IMR-90 (cell line): ENCODE results near the gene PAFAH2. TPM values are rescaled to one million over a fixed set of nuclear protein-coding genes. Genes with fewer than 3 reads are reported as not detected.

ENCODE experiments used
- ATAC-seq: fragments of 200-7000 bp; cut with Tn5 transposase; 2 replicates; pipeline ENCODE4 v1.9.1; 2020; ENCODE audit warnings: low read depth, mild to moderate bottlenecking, moderate library complexity
- BruUV-seq: library from RNA; stranded (reverse); fragments of 400-500 nt; replicated peaks from 2 replicates; lab custom pipeline; 2021; lab: Mats Ljungman, UMichigan
- CTCF ChIA-PET: fragments of 300-600 bp; formaldehyde crosslinking; extraction: SDS; loops from one replicate; lab custom pipeline; 2021; ENCODE audit warnings: antibody characterized with exemption; lab: Yijun Ruan, JAX
- POLR2A ChIA-PET: fragments of 300-600 bp; sonication (Branson Sonifier 250); formaldehyde crosslinking; loops from one replicate; lab custom pipeline; 2022; ENCODE audit warnings: antibody characterized with exemption; ENCODE audit not compliant: unreplicated experiment; lab: Charles Lee
- DNase-seq: peaks from one replicate; pipeline ENCODE4 v3.0.0; 2013
- H2AFZ ChIP-seq: replicated peaks from 2 replicates; pipeline ENCODE3; 2013; ENCODE audit warnings: low read length, mild to moderate bottlenecking; ENCODE audit not compliant: poor library complexity
- H2AK5ac ChIP-seq: 2 replicates; pipeline ENCODE4 v1.6.1; 2013; ENCODE audit warnings: low read depth, low read length, inconsistent platforms
- H2AK9ac ChIP-seq: replicated peaks from 2 replicates; pipeline ENCODE3; 2013; ENCODE audit warnings: mild to moderate bottlenecking, low read depth, low read length, moderate library complexity; ENCODE audit not compliant: poor library complexity
- H2BK120ac ChIP-seq: 2 replicates; pipeline ENCODE4 v1.6.1; 2013; ENCODE audit warnings: low read depth, low read length, inconsistent platforms
- H2BK15ac ChIP-seq: 3 replicates; pipeline ENCODE4 v1.6.1; 2013; ENCODE audit warnings: low read depth, low read length, inconsistent platforms
- H2BK20ac ChIP-seq: 2 replicates; pipeline ENCODE4 v1.6.1; 2013; ENCODE audit warnings: low read depth, mild to moderate bottlenecking, inconsistent platforms, low read length, moderate library complexity
- H2BK5ac ChIP-seq: 2 replicates; pipeline ENCODE4 v1.6.1; 2013; ENCODE audit warnings: mild to moderate bottlenecking, low read depth, low read length, inconsistent platforms; ENCODE audit not compliant: poor library complexity, severe bottlenecking
- H3K14ac ChIP-seq: replicated peaks from 2 replicates; pipeline ENCODE4 v1.6.1; 2013; ENCODE audit warnings: low read depth, low read length, inconsistent platforms
- H3K18ac ChIP-seq: 2 replicates; pipeline ENCODE4 v1.6.1; 2013; ENCODE audit warnings: low read depth, low read length, control low read depth
- H3K23ac ChIP-seq: 2 replicates; pipeline ENCODE4 v1.6.1; 2013; ENCODE audit warnings: low read depth, low read length, inconsistent platforms
- H3K27ac ChIP-seq: 2 replicates; pipeline ENCODE4 v1.5.1; 2013; ENCODE audit warnings: mild to moderate bottlenecking, control low read depth, low read length; ENCODE audit not compliant: insufficient read depth
- H3K27me3 ChIP-seq: 2 replicates; pipeline ENCODE4 v1.6.1; 2013; ENCODE audit warnings: low read length; ENCODE audit not compliant: control insufficient read depth, insufficient read depth
- H3K36me3 ChIP-seq: 2 replicates; pipeline ENCODE4 v1.6.1; 2013; ENCODE audit warnings: low read length, mixed read lengths; ENCODE audit not compliant: control insufficient read depth, insufficient read depth
- H3K4ac ChIP-seq: 2 replicates; pipeline ENCODE4 v1.6.1; 2013; ENCODE audit warnings: low read depth, low read length, inconsistent platforms
- H3K4me1 ChIP-seq: 2 replicates; pipeline ENCODE4 v1.6.1; 2013; ENCODE audit warnings: low read length, mixed read lengths; ENCODE audit not compliant: control insufficient read depth, insufficient read depth
- H3K4me2 ChIP-seq: 2 replicates; pipeline ENCODE4 v1.6.1; 2013; ENCODE audit warnings: low read depth, mild to moderate bottlenecking, control low read depth, low read length, moderate library complexity
- H3K4me3 ChIP-seq: 2 replicates; pipeline ENCODE4 v1.5.1; 2013; ENCODE audit warnings: low read depth, mild to moderate bottlenecking, control low read depth, low read length, moderate library complexity; ENCODE audit not compliant: insufficient read depth
- H3K56ac ChIP-seq: 2 replicates; pipeline ENCODE4 v1.6.1; 2013; ENCODE audit warnings: low read length, inconsistent platforms; ENCODE audit not compliant: insufficient read depth; ENCODE audit errors: extremely low read depth
- H3K79me1 ChIP-seq, 2 experiments: 2 replicates each; pipeline ENCODE4 v1.6.1; 2013; ENCODE audit warnings: low read length in 2 of 2, inconsistent platforms in 1 of 2, low read depth in 1 of 2
- H3K9ac ChIP-seq: 2 replicates; pipeline ENCODE4 v1.6.1; 2013; ENCODE audit warnings: low read depth, low read length, control low read depth
- H3K9me1 ChIP-seq: 2 replicates; pipeline ENCODE4 v1.6.1; 2013; ENCODE audit warnings: low read length, inconsistent platforms; ENCODE audit not compliant: insufficient read depth
- H3K9me3 ChIP-seq: 2 replicates; pipeline ENCODE4 v1.6.1; 2013; ENCODE audit warnings: low read length; ENCODE audit not compliant: control insufficient read depth, insufficient read depth
- H4K20me1 ChIP-seq: 2 replicates; pipeline ENCODE4 v1.6.1; 2013; ENCODE audit warnings: low read length, inconsistent platforms; ENCODE audit not compliant: insufficient read depth
- H4K5ac ChIP-seq: 2 replicates; pipeline ENCODE4 v1.6.1; 2013; ENCODE audit warnings: mild to moderate bottlenecking, low read depth, low read length, control low read depth
- H4K8ac ChIP-seq, 2 experiments: 2 replicates each; pipeline ENCODE4 v1.6.1; 2013; ENCODE audit warnings: low read depth in 2 of 2, low read length in 2 of 2, control low read depth in 1 of 2, inconsistent platforms in 1 of 2
- H4K91ac ChIP-seq: 2 replicates; pipeline ENCODE4 v1.6.1; 2013; ENCODE audit warnings: low read depth, low read length, inconsistent platforms; ENCODE audit not compliant: insufficient read depth
- CHD1 ChIP-seq: IDR thresholded peaks from 2 replicates; pipeline ENCODE4 v1.6.1; 2012; ENCODE audit warnings: low read depth, low read length, improper control_type of control experiment
- MAZ ChIP-seq: IDR thresholded peaks from 2 replicates; pipeline ENCODE4 v1.6.1; 2012; ENCODE audit warnings: low read depth, mild to moderate bottlenecking, low read length, improper control_type of control experiment, moderate library complexity, borderline replicate concordance
- POLR2A ChIP-seq: IDR thresholded peaks from 2 replicates; pipeline ENCODE4 v1.6.1; 2012; ENCODE audit warnings: mild to moderate bottlenecking, low read depth, low read length
- RAD21 ChIP-seq: IDR thresholded peaks from 2 replicates; pipeline ENCODE4 v1.6.1; 2012; ENCODE audit warnings: low read length, improper control_type of control experiment
- SMC3 ChIP-seq: fragments of 150-350 bp; IDR thresholded peaks from 2 replicates; pipeline ENCODE4 v1.6.1; 2016; ENCODE audit warnings: low read depth, mild to moderate bottlenecking, antibody characterized with exemption, low read length, moderate library complexity
- WGBS, 2 experiments: methylation state at CpG; one replicate each; pipeline versions ENCODE4 v1.1.5 to v1.1.7; 2013; ENCODE audit warnings: missing lambda C conversion rate in 2 of 2; ENCODE audit not compliant: insufficient read length in 1 of 2; ENCODE audit errors: extremely low coverage in 2 of 2; 5-methylcytosine and 5-hydroxymethylcytosine counted together
- dilution Hi-C: fragments of 300-500 bp; cut with HindIII; formaldehyde crosslinking; loops from one replicate; pipeline ENCODE4 v1.14.3; 2018; ENCODE audit warnings: low sequenced_read_pairs; ENCODE audit not compliant: unreplicated experiment
- in situ Hi-C: fragments of 300-500 bp; cut with MboI; formaldehyde crosslinking; loops from 3 replicates; pipeline ENCODE4 v1.14.3; 2019; ENCODE audit warnings: low sequenced_read_pairs, inconsistent platforms, mixed read lengths
- intact Hi-C: fragments of 100-400 bp; cut with micrococcal nuclease; formaldehyde crosslinking; loops from 2 replicates; pipeline ENCODE4 v1.10.0; 2022
- polyA plus RNA-seq, 3 experiments: library from polyadenylated mRNA; depleted of rRNA; stranded (reverse); fragments of >200 nt; gene quantifications; 2 replicates each; pipeline ENCODE4 v1.2.3, GENCODE V29; 2012; ENCODE audit warnings: low replicate concordance in 1 of 3
- total RNA-seq: library from RNA; depleted of rRNA; stranded (reverse); fragments of >200 nt; gene quantifications from 2 replicates; pipeline ENCODE4 v1.2.3, GENCODE V29; 2012

The PAFAH2 gene
- total and polyA plus RNA-seq, 2 of the 4 experiments (the other 2 are of a cell fraction), result 8.3 to 12.2 TPM

DNA sequence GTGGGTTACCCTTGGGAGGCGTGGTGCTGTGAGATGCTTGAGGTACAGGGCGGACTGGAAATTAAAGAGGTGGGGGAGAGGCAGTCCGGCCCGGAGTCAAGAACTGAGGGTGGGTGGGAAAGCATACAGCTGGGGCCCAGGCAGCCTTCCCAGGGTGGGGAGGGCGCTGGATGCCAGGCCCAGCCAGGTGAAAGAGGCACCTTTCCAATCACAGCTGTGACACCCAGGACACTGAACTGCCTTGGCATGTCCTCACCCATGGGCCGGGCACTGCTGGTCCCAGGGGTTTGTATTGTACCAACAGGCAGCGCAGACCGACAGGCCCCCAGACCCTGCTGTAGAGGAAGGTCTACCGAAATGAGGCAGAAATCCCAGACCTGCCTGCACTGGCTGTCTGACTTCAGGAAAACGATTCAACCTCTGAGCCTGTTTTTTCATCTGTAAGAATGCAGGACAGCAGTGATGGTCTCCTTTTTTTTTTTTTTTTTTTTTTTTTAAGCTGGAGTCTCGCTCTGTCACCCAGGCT lies 39.0 kb upstream of the PAFAH2 start:
- intact Hi-C loops (loop anchor here (1.0 to 5.0 kb wide), 6 partner anchors 68 to 354 kb away; no protein-coding TSS in a partner anchor), dilution Hi-C loops (no loop called here), in situ Hi-C loops (no loop called here)
- ATAC-seq, result no peak
- Histone ChIP-seq H3K9me1 (0 out of 2 replicates have a peak, but pooled peaks cover 3% of the 10 kb centered on the region), H3K18ac (no peak overlapping the region), H2BK15ac (no peak overlapping the region), H2BK20ac (no peak overlapping the region), H2BK5ac (no peak overlapping the region), H2AK5ac (no peak overlapping the region), H3K23ac (no peak overlapping the region), H3K36me3 (no peaks in the 10 kb centered on the region), H4K8ac (no peak overlapping the region), H3K56ac (no peak overlapping the region), H4K5ac (no peak overlapping the region), H4K20me1 (no peaks in the 10 kb centered on the region), H3K27me3 (peaks cover 21% of the 10 kb centered on the region), H3K4ac (no peak overlapping the region), H3K4me1 (peaks cover 6% of the 10 kb centered on the region), H3K4me2 (no peak overlapping the region), H3K79me1 (no peaks in the 10 kb centered on the region), H3K9ac (no peak overlapping the region), H2AK9ac (no peak overlapping the region), H3K14ac (no peak overlapping the region), H2AFZ (peak overlapping the region; percentile 98), H3K4me3 (no peak overlapping the region), H2BK120ac (no peak overlapping the region), H3K9me3 (no peaks in the 10 kb centered on the region), H3K27ac (no peak overlapping the region), H4K91ac (no peak overlapping the region)
- WGBS, 2 experiments, result 77% methylated on average over 3 of the region's 11 CpGs; no CpG with 5 or more reads in 1 of the 2 experiments
- BruUV-seq, result no TSS peak
- ChIA-PET POLR2A (no interaction called here), CTCF (interaction anchor here (0.7 to 1.5 kb wide), 6 partner anchors 11 to 144 kb away, joined by 3 to 9 read pairs (median 4); partner anchors contain the start of gene EXTL1)
- TF ChIP-seq RAD21 (no peak), CHD1 (no peak), POLR2A (no peak), MAZ (no peak), SMC3 (no peak)
- DNase-seq, result no peak
